ENCODE results near the gene YWHAE. TPM values are rescaled to one million over a fixed set of nuclear protein-coding genes. Genes with fewer than 3 reads are reported as not detected.

Gene YWHAE
- total and polyA plus RNA-seq, 2 experiments from 2014 or later = 287 to 599 TPM

- H3K79me2 ChIP-seq (ENCODE audit: insufficient read depth) = no peaks in the 10 kb centered on the region
- H3K27ac ChIP-seq = no peak overlapping the region
- no peak overlapping the region for H3K9ac ChIP-seq
- in situ Hi-C loops (cut with MboI) = no loop called here
- H3K4me1 ChIP-seq (ENCODE audit: insufficient read depth) = no peaks in the 10 kb centered on the region
- no peaks in the 10 kb centered on the region for H3K9me2 ChIP-seq (ENCODE audit: insufficient read depth)
- DNase-seq = no peak
- H3K4me3 ChIP-seq = no peak overlapping the region
- no peak overlapping the region for H2AFZ ChIP-seq
- H3K36me3 ChIP-seq (ENCODE audit: low read depth) = no peaks in the 10 kb centered on the region
- TF ChIP-seq EZH2phosphoT487 (IDR thresholded peaks at IDR 0.05; ENCODE audit: insufficient read depth, low read depth) = no peak
- TF ChIP-seq EZH2 (IDR thresholded peaks at IDR 0.05; ENCODE audit: insufficient read depth, poor library complexity, severe bottlenecking) = no peak
- H3F3A ChIP-seq (ENCODE audit: insufficient read depth) = no peaks in the 10 kb centered on the region
- WGBS, 2 experiments (ENCODE audit: low coverage in 1 of 2, low lambda C conversion rate in 2 of 2, missing lambda C conversion rate in 2 of 2) = 69 to 73% methylated on average over 19 of the region's 19 CpGs
- H3K27me3 ChIP-seq (replicated peaks; ENCODE audit: insufficient read depth) = no peaks in the 10 kb centered on the region; the same call in 1 of the 2 replicates
- H3K4me2 ChIP-seq (ENCODE audit: unreplicated experiment) = no peak overlapping the region
- no peaks in the 10 kb centered on the region for H3K9me3 ChIP-seq (ENCODE audit: low read depth)
- no peaks in the 10 kb centered on the region for H4K20me1 ChIP-seq (ENCODE audit: insufficient read depth)
Observed at GRCh38 chr17:1304962-1305563, 95.0 kb downstream of the YWHAE start.

DNA sequence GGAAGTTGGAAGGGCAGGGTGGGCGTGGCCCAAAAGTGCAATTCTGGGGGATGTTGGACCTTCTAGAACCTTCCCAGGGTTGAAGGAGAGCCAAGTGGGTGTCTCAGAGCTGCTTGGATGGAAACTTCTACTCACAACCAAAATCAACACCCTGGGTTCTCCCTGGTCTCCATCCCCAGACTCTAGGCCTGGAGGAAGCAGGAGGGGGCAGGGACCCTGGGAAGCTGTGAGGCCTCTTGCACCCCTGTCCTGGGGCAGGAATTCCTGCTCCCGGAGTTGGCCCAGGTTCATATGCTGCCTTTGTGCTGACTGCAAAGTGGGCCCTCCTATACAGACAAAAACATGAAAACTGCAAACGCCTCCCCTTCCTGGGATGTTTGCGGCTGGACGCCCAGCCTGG is 95.5 kb downstream of the YWHAE start:
- in situ Hi-C loops (cut with MboI) = no loop called here
- DNase-seq = no peak

GRCh38 chr17:1302761-1303160 is 97.3 kb downstream of the YWHAE start:
- in situ Hi-C loops (cut with MboI) = no loop called here
- H3K79me2 ChIP-seq (ENCODE audit: insufficient read depth) = no peaks in the 10 kb centered on the region
- DNase-seq = no peak
- no peaks in the 10 kb centered on the region for H3F3A ChIP-seq (ENCODE audit: insufficient read depth)
- H3K4me3 ChIP-seq = no peak overlapping the region
- WGBS, 2 experiments (ENCODE audit: low coverage in 1 of 2, low lambda C conversion rate in 2 of 2, missing lambda C conversion rate in 2 of 2) = 75 to 76% methylated on average over 17 to 18 of the region's 18 CpGs
- no peaks in the 10 kb centered on the region for H3K9me2 ChIP-seq (ENCODE audit: insufficient read depth)
- H3K27ac ChIP-seq = no peak overlapping the region
- no peaks in the 10 kb centered on the region for H4K20me1 ChIP-seq (ENCODE audit: insufficient read depth)
- H3K9me3 ChIP-seq (ENCODE audit: low read depth) = no peaks in the 10 kb centered on the region
- no peaks in the 10 kb centered on the region for H3K36me3 ChIP-seq (ENCODE audit: low read depth)
- no peak overlapping the region for H3K4me2 ChIP-seq (ENCODE audit: unreplicated experiment)
- no peak overlapping the region for H3K9ac ChIP-seq
- TF ChIP-seq EZH2 (IDR thresholded peaks at IDR 0.05; ENCODE audit: insufficient read depth, poor library complexity, severe bottlenecking) = no peak
- no peak for TF ChIP-seq EZH2phosphoT487 (IDR thresholded peaks at IDR 0.05; ENCODE audit: insufficient read depth, low read depth)
- no peaks in the 10 kb centered on the region for H3K4me1 ChIP-seq (ENCODE audit: insufficient read depth)
- H2AFZ ChIP-seq = no peak overlapping the region
- H3K27me3 ChIP-seq (replicated peaks; ENCODE audit: insufficient read depth) = peaks cover 13% of the 10 kb centered on the region

More for the DNA sequence above, 95.5 kb downstream of the YWHAE start:
- no peak overlapping the region for H2AFZ ChIP-seq
- no peak for TF ChIP-seq EZH2phosphoT487 (IDR thresholded peaks at IDR 0.05; ENCODE audit: insufficient read depth, low read depth)
- TF ChIP-seq EZH2 (IDR thresholded peaks at IDR 0.05; ENCODE audit: insufficient read depth, poor library complexity, severe bottlenecking) = no peak
- H3K36me3 ChIP-seq (ENCODE audit: low read depth) = no peaks in the 10 kb centered on the region
- H3K27me3 ChIP-seq (replicated peaks; ENCODE audit: insufficient read depth) = no peaks in the 10 kb centered on the region; the same call in 1 of the 2 replicates
- H3F3A ChIP-seq (ENCODE audit: insufficient read depth) = no peaks in the 10 kb centered on the region
- H3K4me3 ChIP-seq = no peak overlapping the region
- no peaks in the 10 kb centered on the region for H3K9me2 ChIP-seq (ENCODE audit: insufficient read depth)
- H3K4me1 ChIP-seq (ENCODE audit: insufficient read depth) = no peaks in the 10 kb centered on the region
- H3K27ac ChIP-seq = no peak overlapping the region
- H3K4me2 ChIP-seq (ENCODE audit: unreplicated experiment) = no peak overlapping the region
- no peaks in the 10 kb centered on the region for H3K79me2 ChIP-seq (ENCODE audit: insufficient read depth)
- H3K9me3 ChIP-seq (ENCODE audit: low read depth) = no peaks in the 10 kb centered on the region
- H4K20me1 ChIP-seq (ENCODE audit: insufficient read depth) = no peaks in the 10 kb centered on the region
- no peak overlapping the region for H3K9ac ChIP-seq
- 57 to 58% methylated on average over 5 of the region's 5 CpGs for WGBS, 2 experiments (ENCODE audit: low coverage in 1 of 2, low lambda C conversion rate in 2 of 2, missing lambda C conversion rate in 2 of 2)

DNA sequence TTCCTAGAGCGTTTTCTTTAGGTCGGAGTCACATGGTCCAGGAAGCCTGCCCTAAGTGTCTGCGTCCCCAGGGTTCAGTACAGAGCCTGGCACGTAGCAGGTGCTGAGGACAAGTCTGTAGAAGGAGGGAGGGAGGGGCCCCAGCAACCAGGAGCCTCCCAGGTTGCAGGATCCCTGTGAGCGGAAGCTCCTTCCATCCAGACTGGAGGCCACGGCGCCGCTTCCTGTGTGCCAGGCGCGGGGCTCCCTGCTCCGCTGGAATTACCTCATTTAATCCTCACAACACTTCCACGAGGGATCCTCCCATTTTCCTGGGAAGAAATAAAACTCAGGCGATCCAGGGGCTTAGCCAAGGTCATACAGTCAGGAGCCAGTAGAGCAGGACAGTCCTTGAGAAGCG is 98.5 kb downstream of the YWHAE start:
- no peak for DNase-seq
- Histone ChIP-seq H3K9me2 (ENCODE audit: insufficient read depth) (no peaks in the 10 kb centered on the region), H3K79me2 (ENCODE audit: insufficient read depth) (no peaks in the 10 kb centered on the region), H3K4me2 (ENCODE audit: unreplicated experiment) (no peak overlapping the region), H3K36me3 (ENCODE audit: low read depth) (no peaks in the 10 kb centered on the region), H3K9me3 (ENCODE audit: low read depth) (no peaks in the 10 kb centered on the region), H4K20me1 (ENCODE audit: insufficient read depth) (no peaks in the 10 kb centered on the region), H3K27me3 (replicated peaks; ENCODE audit: insufficient read depth) (peaks cover 21% of the 10 kb centered on the region), H3K4me3 (no peak overlapping the region), H3K4me1 (ENCODE audit: insufficient read depth) (no peaks in the 10 kb centered on the region), H3K9ac (no peak overlapping the region), H2AFZ (no peak overlapping the region), H3F3A (ENCODE audit: insufficient read depth) (no peaks in the 10 kb centered on the region), H3K27ac (no peak overlapping the region)
- 67 to 72% methylated on average over 14 of the region's 14 CpGs for WGBS, 2 experiments (ENCODE audit: low coverage in 1 of 2, low lambda C conversion rate in 2 of 2, missing lambda C conversion rate in 2 of 2)
- TF ChIP-seq EZH2 (IDR thresholded peaks at IDR 0.05; ENCODE audit: insufficient read depth, poor library complexity, severe bottlenecking) (no peak), EZH2phosphoT487 (IDR thresholded peaks at IDR 0.05; ENCODE audit: insufficient read depth, low read depth) (no peak)
- in situ Hi-C loops (cut with MboI) = no loop called here

All from GM23248 (cell line).